Embryonic facial prominence (tissue), 1 donor: ENCODE measurements around the gene CCDC92.

Experiments used
- DNase-seq: peaks from one replicate; pipeline ENCODE4 v3.0.0-alpha.2; 2016; ENCODE audit errors: extremely low spot score

CCDC92 gene, protein sequence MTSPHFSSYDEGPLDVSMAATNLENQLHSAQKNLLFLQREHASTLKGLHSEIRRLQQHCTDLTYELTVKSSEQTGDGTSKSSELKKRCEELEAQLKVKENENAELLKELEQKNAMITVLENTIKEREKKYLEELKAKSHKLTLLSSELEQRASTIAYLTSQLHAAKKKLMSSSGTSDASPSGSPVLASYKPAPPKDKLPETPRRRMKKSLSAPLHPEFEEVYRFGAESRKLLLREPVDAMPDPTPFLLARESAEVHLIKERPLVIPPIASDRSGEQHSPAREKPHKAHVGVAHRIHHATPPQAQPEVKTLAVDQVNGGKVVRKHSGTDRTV

GRCh38 chr12:123972457-123973401 lies at the start of gene CCDC92, which contains the start of gene ZNF664:
Gene CCDC92, minus strand, starts transcription at chr12:123972831. Its CDS starts 28,526 bp downstream, at chr12:123944305.
Gene ZNF664, plus strand, starts transcription at chr12:123973215. Its CDS starts 38,930 bp downstream, at chr12:124012145.
- peak; percentile 74 for DNase-seq

DNA sequence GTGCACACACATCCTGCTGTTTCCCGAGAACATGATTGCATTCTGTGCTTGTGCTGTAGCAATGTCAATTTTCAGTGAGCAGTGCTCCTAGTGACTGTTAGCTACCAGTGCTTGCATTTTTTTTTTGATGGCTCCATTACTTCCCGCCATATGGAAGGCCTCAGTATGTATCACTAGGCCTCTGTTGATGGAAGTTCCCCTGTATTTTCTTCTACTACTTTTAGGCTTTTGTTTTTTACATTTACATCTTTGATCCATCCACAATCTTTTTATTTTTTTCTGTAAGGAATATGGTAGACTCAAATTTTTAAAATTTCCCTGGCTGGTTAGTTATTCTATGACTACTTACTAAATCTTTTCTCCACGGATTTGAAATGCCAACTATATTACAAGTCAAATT lies 49.5 kb upstream of the CCDC92 start:
- no peak for DNase-seq

DNA sequence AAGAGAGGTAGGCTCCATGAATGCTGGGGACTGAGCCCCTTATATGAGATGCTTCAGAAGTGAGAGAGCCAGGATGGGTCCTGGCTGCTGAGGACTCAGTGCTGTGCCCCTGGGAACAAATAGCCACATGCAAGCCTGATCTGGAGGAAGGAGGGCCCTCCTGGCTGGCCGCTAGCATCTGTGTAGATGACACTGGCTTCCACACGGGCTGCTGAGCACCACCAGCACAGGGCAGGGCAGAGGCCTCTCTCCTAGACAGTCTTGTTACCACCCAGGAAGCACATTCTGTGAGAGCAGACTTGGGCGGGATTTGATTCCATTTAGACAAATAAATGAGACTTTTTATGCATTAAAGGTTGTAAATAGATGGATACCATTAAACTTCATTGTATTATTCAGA lies 48.4 kb upstream of the CCDC92 start:
- DNase-seq, result no peak

GRCh38 chr12:124020514-124020949 lies 47.9 kb upstream of the CCDC92 start:
- no peak for DNase-seq

GRCh38 chr12:124019115-124019514 lies 46.5 kb upstream of the CCDC92 start:
- DNase-seq, result no peak

DNA sequence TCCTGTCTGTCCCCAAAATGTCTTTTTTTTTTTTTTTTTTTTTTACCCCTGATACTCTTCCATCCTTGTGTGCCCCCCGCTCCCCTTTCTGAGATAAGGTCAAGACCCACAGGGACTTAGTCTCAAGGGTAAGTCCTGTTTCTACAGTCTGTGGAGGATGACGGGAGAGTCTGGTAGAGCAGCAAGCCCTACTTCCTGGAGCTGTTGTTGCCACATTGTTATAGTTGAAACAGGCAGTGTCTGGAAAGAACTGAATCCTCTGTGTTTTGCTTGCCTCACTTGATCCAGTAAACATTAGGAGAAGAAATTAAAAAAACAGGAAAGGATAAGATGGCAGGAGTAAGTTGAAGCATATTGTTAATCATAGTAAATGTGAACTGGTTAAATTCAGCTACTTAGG lies 45.9 kb upstream of the CCDC92 start:
- DNase-seq, result no peak

DNA sequence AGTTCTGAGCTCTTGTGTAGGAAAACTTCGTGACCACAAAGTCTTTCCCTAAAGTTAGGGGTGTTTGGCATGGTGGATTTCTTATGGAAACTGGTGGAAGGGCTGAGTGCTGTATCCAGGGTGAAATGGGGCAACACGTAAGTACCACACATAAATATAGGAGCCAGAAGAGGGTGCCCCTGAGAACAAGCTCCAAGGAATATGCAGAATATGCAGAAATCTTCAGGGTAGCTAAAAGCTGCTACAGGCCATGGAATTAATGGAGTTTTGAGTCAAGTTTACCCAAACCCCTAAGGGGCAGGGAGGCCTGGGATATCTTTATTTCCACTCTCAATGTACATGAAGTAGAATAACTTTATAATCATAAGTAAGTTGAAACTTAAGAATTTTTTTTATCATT lies 44.4 kb upstream of the CCDC92 start:
- DNase-seq, result no peak

DNA sequence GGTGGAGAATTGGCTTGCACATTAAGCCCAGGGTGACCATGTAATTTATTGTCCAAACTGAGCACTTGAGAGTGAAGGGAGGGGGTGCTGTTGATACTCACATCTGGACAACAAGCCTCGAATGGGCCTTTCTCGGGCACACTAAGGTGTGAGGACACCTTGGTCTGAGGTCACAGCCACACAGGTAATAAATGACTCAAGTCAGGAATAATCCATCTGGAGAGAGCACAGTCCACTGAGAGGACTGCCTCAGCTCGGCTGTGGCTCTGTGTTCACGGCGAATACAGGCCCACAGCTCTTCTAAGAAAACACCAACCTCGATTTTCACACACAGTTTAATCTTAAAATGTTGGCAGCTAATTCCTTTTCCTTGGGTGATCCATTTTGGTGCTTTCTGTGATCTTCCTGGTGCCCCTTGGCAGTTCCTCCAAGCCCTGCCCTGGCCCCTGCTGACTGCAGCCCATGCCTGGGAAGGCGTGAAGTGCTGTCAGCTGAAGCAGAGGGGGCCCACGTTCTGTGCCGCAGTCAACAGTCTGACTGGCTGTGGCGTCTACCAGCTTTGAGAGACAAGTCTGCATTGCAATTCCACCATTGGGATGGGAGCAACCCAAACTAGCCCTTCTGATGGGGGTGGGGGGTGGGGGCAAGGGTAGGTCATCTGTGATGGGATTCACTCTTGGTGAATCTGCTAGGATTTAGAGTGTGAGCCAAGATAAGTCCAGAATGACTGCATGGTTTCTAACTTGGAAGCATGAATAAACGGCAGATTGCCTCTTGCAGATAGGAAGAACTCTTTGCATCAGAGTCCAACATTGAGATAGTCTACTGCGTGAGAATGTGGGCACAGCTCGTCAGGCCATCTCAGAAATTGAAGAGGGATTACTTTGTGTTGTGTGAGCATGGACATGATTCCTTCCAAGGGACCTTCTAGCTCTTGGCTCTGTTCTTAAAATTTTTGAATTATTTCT lies 43.1 kb upstream of the CCDC92 start:
- no peak for DNase-seq

DNA sequence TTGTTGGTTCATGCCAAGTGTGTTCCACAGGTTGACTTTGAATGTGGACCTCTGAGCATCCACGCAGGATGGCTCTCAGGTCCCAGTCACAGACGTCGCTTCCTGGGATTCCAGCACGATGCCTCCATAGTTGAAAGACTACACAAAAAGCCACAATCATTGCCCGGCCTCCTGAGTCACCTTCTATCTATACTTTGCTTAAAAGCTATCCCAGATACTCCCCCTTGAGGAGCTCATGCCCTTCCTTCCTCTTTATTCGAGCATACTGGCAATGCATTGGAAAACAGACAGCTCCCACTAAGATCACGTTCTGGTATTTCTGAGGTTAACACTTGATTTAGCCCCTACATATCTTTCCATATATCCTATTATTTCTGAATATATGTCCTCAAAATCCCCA lies 40.4 kb upstream of the CCDC92 start:
- DNase-seq, result no peak

GRCh38 chr12:124011435-124012115 lies 38.9 kb upstream of the CCDC92 start:
- DNase-seq, result no peak

DNA sequence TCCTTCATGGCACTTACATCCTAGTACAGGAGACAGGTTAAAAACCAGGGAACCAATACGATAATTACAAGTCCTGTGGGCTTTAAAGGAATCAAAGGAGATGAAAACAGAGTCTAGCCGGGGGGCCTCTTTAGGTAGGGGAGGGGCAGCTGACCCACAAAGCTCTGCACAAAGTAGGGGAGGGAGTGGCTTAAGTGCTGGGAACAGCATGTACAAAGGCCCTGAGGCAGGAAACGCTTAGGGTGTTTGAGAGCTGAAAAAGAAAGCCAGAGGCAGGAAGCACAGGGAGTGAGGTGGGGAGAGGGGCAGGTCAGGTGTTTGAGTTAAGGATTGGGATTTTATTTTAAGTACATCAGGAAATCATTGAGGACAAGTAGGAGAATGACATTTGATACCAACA lies 38.1 kb upstream of the CCDC92 start:
- no peak for DNase-seq

GRCh38 chr12:124009781-124010180 lies 37.1 kb upstream of the CCDC92 start:
- DNase-seq, result no peak

DNA sequence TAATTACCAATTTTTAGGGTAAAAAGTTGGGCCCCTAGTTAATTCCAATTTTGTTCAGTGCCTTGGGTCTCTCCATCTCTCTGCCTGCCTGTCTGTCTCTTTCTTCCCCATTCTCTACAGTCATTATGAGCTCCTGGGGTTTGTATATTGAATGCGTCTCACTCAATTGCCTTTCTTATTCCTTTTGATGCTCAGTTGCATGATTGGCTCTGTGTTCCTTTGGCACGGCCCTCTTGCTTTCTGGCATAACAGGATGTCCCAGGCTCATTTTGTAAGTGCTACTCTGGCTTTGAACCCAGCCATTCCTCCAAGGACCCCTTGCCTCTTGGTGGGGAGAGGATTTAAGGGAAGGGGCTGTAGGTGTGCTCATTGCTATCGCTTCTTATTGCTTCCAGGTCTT lies 36.0 kb upstream of the CCDC92 start:
- DNase-seq, result no peak

DNA sequence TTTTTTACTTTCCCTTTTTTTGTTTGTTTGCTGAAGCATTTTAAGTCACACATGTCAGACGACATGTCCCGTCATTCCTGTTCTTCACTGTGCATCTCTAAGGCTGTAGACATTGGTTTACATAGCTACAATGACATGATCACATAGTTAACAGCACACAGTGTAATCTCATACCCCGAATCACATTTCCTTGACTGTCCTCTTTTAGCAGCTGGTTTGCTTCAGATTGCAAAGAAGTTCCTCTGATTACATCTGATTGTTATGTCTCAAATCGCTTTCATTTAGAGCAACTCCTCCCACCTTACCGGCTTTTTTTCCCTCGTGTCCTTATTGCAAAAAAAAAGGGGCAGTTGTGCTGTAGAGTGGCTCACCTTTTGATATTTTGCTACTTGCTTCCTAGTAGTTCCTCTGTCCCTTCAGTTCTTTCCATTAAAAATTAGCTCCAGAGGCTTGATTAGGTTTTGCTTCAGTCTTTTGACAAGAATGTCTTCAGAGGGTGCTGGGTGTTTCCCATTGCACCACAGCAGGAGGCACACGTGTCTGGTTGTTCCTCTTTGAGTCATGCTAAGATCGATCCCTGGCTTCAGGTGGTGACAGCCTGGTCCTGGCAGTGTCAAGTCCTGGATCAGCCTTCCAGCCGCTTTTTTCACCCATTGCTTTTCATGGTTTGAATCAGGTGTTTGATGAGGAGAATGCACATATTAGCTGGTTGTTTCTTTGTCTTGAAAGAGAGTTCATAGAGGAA lies 35.4 kb upstream of the CCDC92 start:
- no peak for DNase-seq

DNA sequence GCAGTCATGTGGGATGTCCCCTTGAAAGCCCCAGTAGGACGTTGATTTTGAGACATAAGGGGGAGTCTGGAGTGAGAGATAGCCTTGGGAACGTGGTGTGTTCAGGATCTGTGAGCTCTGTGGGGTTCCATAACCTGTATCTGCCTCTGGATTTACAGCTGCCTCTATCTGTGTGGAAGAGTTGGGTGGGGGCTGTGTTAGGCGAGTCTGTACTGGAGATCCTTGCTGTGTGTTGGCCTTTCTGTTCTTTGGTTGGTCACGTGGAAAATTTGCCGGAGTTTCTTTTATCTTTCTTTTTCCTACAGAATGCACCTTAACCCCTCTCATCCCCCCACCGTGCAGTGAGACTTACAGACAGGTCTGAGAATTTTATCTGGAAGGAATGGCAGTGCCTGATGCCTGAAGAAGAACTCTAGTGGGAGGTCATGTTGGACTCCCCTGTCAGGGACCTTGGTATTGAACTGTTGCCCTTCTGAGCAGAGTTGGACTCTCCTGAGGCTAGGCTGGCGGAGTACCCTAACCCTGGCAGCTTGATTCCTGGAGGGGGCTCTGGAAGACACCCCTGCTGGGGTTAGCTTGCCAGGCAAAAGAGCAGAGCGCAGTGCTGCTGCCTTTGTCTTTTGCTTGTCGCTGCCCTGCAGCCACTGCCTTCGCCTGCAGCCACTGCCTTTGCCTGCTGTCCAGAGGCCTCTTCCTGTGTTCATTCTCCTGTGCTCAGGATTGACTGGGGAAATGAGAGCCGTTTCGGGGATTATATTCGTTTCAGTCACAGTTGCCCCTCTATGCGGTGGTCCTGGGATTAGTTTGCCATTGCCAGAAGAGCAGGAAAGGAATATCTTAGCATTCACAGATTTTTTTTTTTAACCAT lies 34.4 kb upstream of the CCDC92 start:
- DNase-seq, result no peak

GRCh38 chr12:124006085-124006845 lies 33.6 kb upstream of the CCDC92 start:
- DNase-seq, result no peak

- DNase-seq, result no peak
These were observed 31.7 kb upstream of the CCDC92 start for GRCh38 chr12:124004233-124004875.

DNA sequence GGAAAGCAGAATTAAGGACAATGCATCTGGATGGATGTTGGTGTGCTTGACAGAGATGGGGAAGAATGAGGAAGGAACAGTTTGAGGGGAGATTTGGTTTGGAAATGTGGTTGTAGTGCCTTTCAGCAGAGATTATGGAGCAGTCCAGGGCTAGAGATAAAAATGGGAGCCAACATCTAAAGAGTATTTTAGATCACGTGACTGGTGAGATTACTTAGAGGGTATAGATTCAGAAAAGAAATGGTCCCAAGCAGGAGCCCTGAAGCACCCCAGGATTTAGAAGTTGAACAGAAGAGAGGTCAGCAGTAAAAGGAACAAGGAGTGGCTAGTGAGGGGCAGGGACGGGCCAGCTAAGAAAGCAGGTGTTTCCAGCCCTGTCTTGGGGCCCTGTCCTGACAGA lies 30.0 kb upstream of the CCDC92 start:
- DNase-seq, result no peak
